HFF-Myc (cell line): Measurements from ENCODE around the gene ALX4.

ENCODE experiments used
- DNase-seq: peaks from one replicate; pipeline ENCODE4 v3.0.0-alpha.2; 2011; ENCODE audit warnings: low read depth; ENCODE audit errors: extremely low read depth
- H3K4me3 ChIP-seq: replicated peaks from 2 replicates; pipeline ENCODE4 v1.5.1; 2011; ENCODE audit warnings: low read depth, mild to moderate bottlenecking, control low read depth, low read length
- TF ChIP-seq, protein P1 (sequence below): IDR thresholded peaks from 2 replicates; pipeline ENCODE4 v1.5.1; 2012; ENCODE audit warnings: mild to moderate bottlenecking, low read depth, low read length, control low read depth; ENCODE audit errors: missing control alignments

The ALX4 gene

DNA sequence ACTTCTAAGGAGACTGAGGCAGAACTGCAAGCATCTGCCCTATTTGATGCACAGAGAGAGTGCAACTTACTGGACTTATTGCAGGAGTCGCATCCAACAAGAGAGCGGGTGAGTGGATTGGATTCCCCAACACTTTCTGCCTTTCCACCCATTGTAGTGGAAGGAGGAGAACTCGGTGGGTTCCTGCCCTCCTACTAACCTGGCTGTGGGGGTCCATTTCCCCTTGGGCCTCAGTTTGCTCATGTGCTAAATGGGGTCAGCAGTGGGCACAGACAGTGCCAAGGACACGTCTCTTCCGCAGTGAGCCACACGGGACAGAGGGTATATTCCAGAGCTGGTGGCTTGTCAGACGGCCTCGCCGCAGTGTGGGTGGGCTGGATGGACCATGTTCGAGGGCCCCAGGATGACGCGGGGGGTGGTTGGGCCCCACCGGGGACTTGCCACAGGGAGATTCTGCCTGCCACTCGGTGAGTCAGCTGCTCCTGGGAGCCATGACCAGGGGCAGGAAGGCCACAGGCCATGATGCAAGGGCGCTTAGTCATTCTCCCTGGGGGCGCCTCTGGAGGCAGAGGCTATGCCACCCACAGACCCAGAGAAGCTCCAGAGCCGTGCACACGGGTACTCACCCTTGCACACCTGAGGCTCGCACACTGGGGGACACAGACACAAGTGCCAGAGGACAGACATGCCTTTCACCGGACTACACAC lies 8.2 kb downstream of the ALX4 start:
- no peak for DNase-seq
- H3K4me3 ChIP-seq, result no peak overlapping the region
- TF ChIP-seq, protein P1, sequence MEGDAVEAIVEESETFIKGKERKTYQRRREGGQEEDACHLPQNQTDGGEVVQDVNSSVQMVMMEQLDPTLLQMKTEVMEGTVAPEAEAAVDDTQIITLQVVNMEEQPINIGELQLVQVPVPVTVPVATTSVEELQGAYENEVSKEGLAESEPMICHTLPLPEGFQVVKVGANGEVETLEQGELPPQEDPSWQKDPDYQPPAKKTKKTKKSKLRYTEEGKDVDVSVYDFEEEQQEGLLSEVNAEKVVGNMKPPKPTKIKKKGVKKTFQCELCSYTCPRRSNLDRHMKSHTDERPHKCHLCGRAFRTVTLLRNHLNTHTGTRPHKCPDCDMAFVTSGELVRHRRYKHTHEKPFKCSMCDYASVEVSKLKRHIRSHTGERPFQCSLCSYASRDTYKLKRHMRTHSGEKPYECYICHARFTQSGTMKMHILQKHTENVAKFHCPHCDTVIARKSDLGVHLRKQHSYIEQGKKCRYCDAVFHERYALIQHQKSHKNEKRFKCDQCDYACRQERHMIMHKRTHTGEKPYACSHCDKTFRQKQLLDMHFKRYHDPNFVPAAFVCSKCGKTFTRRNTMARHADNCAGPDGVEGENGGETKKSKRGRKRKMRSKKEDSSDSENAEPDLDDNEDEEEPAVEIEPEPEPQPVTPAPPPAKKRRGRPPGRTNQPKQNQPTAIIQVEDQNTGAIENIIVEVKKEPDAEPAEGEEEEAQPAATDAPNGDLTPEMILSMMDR, result no peak

DNA sequence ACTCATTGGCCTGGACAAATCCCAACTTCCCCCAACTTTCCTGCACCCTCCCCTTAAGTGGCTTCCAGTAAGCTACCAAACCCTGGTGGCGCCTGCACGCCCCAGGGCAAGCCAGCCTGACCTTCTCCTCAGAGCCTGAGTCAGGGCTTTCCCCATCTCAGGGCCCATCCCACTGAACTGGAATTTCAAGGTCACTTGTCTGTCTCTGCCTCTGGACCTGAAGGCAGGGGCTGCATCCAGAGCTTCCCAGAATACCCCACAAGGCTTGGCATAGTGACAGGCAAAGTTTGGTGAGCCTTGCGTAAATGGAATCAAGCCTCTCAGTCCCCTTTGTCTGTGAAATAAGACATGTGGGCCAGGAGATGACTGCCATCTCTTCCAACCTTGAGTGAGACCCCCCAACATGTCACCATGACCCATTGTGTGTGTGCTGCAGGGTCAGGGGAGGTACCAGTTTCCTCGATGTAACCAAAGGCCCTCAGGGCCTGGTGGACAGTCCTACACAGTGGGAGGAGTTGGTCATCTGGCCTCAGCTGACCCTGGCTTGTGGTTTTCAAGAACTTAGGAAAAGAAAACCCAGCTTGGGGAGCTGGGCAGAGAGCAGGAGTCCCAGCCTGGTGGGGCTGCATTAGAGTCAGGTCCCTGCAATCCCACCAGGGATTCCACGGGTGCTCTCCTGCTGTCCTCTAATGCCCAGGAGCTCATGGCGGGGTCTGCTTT lies 8.9 kb downstream of the ALX4 start:
- no peak for DNase-seq
- TF ChIP-seq, protein P1, result no peak
- no peak overlapping the region for H3K4me3 ChIP-seq

DNA sequence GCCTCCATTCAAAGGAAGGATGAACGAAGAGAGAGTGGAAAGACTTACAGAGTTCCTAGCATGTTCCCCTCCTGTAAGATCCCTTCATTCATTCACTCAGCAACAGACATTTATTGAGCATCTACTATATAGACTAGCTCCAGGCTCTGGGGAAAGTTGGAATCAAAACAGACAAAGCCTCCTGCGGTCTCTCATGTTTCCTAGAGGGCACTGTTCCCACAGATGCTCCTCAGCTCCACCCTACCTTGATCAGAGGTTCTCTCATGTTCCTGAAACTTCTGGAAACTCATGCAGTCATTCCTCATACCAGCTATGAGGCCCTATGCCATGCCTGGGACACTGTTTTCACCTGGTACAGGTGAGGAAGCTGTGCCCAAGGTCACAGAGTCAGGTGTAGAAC lies 11.1 kb downstream of the ALX4 start:
- TF ChIP-seq, protein P1, result no peak
- H3K4me3 ChIP-seq, result no peak overlapping the region
- DNase-seq, result no peak

DNA sequence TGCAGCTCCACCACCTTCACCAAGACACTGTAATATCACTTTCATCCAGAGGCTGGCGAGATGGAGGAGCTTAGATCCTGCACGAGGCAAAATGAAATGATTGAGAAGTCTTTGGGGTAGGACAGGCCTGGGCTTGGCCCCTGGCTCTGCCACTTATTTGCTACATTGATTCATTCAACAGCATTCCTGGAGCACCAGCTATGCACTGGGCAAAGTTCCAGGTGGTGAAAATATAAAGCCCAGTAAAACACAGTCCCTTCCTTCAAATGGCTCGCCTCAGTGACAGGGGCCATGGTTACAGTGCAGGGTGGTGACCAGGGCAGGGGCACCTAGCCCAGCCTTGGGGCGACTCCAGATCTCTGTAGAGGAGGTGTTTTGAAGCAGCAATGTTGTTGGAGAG lies 19.7 kb downstream of the ALX4 start:
- H3K4me3 ChIP-seq, result no peak overlapping the region
- DNase-seq, result no peak
- TF ChIP-seq, protein P1, result no peak

DNA sequence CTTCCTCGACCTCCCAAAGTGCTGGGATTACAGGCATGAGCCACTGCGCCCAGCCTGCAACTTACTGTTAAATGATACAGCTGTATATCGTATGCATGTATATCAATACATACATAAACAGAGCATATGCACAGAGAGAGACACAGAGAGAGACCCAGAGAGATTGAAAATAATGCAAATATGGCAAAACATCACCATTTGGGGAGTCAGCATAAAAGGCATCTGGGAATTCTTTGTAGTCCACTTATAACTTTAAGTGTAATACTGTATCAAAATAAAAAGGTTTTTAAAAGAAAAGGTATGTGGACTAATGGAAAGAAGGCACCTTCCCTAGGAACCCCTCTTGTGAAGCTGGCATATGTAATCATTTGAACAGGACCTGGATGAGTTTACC lies 21.8 kb downstream of the ALX4 start:
- H3K4me3 ChIP-seq, result no peak overlapping the region
- no peak for DNase-seq
- TF ChIP-seq, protein P1, result no peak

DNA sequence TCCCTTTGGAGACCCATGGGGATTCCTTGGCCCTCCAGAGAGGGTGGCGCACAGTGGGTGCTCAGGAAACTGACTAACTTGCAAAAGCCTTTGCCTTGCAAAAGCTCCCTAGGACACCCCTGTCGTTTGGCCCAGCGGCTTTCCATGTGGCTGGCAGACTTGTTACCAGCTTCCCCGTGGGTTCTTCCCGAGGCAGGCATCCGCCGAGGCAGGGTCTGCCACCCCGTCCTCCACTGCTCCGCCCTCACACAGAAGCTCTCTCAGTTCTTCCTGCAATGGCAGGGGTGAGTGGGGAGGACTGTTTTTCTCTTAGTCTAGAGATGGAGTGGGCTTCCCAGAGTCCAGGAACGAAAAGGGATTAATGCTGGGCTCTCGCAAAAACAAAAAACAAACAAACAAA lies 23.0 kb downstream of the ALX4 start:
- TF ChIP-seq, protein P1, result no peak
- no peak overlapping the region for H3K4me3 ChIP-seq
- DNase-seq, result no peak
